C4-2B (cell line): ENCODE measurements around the gene RNH1.

Experiments used
- H3K27ac ChIP-seq: fragments of 450-650 bp; 2 replicates; pipeline ENCODE4 v1.5.1; 2017
- ZFX ChIP-seq: fragments of 450-650 bp; IDR thresholded peaks from 2 replicates; pipeline ENCODE4 v1.6.1; 2017
- TF ChIP-seq, protein P1 (sequence below): fragments of 450-650 bp; conservative IDR thresholded peaks from 2 replicates; pipeline ENCODE4 v1.5.1; 2017; ENCODE audit warnings: mild to moderate bottlenecking

The RNH1 gene

DNA sequence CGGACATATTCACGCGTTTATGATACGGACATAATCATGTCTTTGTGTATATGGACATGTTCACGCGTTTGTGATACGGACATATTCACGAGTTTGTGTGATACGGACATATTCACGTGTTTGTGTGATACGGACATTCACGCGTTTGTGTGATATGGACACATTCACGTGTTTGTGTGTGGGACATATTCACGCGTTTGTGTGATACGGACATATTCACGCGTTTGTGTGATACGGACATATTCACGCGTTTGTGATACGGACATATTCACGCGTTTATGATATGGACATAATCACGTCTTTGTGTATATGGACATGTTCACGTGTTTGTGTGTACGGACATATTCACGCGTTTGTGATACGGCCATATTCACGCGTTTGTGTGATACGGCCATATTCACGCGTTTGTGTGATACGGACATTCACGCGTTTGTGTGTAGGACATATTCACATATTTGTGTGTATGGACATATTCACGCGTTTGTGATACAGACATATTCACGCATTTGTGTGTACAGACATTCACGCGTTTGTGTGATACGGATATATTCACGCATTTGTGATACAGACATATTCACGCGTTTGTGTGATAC is 32.0 kb downstream of the RNH1 start:
- no peak for TF ChIP-seq ZFX
- TF ChIP-seq, protein P1, sequence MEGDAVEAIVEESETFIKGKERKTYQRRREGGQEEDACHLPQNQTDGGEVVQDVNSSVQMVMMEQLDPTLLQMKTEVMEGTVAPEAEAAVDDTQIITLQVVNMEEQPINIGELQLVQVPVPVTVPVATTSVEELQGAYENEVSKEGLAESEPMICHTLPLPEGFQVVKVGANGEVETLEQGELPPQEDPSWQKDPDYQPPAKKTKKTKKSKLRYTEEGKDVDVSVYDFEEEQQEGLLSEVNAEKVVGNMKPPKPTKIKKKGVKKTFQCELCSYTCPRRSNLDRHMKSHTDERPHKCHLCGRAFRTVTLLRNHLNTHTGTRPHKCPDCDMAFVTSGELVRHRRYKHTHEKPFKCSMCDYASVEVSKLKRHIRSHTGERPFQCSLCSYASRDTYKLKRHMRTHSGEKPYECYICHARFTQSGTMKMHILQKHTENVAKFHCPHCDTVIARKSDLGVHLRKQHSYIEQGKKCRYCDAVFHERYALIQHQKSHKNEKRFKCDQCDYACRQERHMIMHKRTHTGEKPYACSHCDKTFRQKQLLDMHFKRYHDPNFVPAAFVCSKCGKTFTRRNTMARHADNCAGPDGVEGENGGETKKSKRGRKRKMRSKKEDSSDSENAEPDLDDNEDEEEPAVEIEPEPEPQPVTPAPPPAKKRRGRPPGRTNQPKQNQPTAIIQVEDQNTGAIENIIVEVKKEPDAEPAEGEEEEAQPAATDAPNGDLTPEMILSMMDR: no peak
- H3K27ac ChIP-seq: no peak overlapping the region

DNA sequence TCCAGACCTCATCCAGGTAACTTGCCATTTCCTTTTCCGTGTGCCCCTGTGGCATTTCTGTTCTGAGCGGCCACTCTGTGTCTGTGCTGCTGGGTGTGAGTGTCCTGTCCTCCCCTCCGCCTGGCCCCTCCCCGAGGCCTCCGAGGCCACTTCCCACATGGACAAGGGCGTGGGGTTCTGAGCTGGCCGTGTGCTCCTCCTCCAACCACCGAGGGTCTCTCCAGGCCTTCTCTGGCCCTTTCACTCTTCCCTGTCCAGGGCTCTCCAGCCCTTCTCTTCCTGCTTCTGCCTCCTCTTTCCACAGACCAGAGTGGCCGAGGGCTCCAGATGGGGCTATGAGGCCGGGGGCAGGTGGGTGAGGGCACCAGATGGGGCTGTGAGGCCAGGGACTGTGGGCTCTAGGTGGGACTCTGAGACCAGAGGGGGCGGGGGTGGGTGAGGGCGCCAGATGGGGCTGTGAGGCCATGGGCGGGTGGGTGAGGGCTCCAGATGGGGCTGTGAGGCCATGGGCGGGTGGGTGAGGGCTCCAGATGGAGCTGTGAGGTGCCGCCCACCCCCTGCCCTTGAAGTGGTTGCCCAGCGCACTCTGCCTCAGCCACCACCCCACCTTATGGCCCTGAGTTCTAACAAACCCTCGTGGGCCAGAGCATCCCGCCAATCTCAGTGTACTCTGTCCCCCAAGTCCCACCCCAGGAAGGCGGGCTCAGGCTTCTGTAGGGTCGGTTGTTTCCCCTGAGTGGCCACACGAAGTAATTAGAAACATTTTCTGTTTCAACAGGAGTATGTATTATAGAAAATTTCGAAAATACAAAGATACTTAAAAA is 32.9 kb downstream of the RNH1 start:
- TF ChIP-seq, protein P1: no peak
- TF ChIP-seq ZFX: no peak
- H3K27ac ChIP-seq: no peak overlapping the region

DNA sequence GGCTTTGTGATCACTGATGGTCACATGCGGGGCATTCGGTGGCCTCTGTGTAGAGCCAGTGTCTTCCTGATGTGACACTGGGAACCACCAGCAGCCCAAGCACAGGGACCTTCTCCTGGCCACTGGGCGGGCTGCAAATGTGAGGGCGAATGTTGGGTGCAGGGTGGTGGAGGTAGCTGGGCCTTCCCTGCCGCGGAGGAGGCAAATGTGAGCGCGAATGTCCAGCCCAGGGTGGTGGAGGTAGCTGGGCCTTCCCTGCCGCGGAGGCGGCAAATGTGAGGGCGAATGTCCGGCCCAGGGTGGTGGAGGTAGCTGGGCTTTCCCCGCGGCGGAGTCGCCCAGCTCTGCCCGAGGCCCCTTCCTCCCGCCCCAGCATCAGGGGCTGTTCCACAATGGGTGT is 33.6 kb downstream of the RNH1 start:
- no peak overlapping the region for H3K27ac ChIP-seq
- TF ChIP-seq, protein P1: no peak
- TF ChIP-seq ZFX: no peak

DNA sequence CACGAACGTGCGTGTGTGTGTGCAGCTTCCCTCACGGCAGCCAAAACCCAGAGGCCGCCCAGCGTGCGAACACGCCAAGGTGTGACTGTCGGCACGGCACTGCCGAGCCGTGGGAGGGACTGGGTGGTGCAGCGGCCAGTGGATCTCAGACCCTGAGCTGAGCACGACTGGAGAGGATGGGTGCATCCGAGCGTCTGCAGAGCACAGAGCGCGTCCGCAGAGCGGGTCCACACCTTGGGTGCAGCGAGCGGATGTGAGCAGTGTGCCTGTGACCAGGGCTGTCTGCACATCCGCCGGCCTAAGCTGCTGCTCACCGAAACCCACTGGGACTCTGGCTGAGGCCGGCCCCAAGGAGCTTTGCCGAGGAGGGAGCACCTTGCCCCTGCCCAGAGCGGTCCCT is 34.2 kb downstream of the RNH1 start:
- no peak for TF ChIP-seq ZFX
- TF ChIP-seq, protein P1: no peak
- H3K27ac ChIP-seq: no peak overlapping the region

DNA sequence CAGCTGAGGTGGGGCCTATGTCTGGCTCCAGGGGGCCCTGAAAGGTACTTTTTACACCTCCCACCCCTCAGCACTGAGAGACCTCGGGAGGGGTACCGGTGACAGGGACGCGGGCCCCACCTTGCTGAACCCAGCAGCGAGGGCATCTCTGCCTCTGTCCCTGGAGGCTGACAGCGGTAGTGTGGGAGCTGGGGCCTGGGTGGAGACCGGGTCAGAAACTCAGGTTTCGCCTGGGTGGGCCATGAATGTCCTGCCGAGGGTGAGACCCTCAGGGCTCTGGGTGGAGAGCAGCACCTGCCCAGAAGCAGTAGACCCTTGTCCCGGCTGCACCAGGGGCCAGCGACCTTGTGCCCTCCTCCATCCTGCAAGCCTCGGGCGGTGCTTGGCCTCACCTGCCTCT is 34.8 kb downstream of the RNH1 start:
- TF ChIP-seq ZFX: no peak
- TF ChIP-seq, protein P1: no peak
- H3K27ac ChIP-seq: no peak overlapping the region

DNA sequence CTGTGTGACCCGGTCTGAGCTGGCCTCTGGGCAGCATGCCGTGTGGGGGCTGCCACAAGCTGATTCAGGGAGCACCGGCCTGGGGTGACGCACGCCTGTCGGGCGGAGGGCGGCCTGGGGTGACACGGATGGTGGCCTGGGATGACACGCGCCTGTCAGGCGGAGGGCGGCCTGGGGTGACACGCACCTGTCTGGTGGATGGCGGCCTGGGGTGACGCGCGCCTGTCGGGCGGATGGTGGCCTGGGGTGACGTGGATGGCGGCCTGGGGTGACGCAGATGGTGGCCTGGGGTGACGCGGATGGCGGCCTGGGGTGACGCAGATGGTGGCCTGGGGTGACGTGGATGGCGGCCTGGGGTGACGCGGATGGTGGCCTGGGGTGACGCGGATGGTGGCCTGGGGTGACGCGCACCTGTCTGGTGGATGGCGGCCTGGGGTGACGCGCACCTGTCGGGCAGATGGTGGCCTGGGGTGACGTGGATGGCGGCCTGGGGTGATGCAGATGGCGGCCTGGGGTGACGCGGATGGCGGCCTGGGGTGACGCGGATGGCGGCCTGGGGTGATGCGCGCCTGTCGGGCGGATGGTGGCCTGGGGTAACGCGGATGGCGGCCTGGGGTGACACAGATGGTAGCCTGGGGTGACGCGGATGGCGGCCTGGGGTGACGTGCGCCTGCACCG is 35.4 kb downstream of the RNH1 start:
- no peak for TF ChIP-seq ZFX
- TF ChIP-seq, protein P1: no peak
- no peak overlapping the region for H3K27ac ChIP-seq
